Testis (tissue), 2 donors: ENCODE measurements around the gene SIRT2.

ENCODE experiments used
- POLR2A ChIP-seq: fragments of 450-650 bp; IDR thresholded peaks from one replicate; pipeline ENCODE4 v1.6.1; 2017; ENCODE audit warnings: antibody characterized with exemption, mild to moderate bottlenecking, moderate library complexity
- TF ChIP-seq, protein P1 (sequence below), 3 experiments: fragments of 450-650 bp in 2 of 3; fragments of 200-600 bp in 1 of 3; sonication (generic) in 1 of 3; IDR thresholded peaks; one replicate each; pipeline ENCODE4 v1.5.1; 2016 to 2019; ENCODE audit warnings: antibody characterized with exemption in 3 of 3, mild to moderate bottlenecking in 2 of 3, moderate library complexity in 1 of 3

DNA sequence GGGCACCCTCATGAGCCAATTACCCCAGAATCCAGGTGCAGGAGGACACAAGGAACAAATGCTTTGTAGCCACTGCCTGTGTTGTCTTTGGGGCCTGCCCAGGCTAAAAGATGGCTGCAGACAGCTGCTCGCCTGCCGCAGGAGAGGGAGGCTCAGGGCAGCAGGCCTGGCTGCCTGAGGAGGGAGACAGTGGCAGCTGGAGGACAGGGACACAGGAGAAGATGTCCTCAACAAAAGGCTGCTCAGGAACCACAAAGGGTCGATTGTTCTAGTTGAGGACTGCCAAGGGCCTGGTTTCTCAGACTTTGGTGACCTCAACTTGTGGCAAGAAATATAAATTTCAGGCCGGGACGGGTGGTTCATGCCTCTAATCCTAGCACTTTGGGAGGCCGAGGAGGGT, 7.6 kb downstream of the SIRT2 start:
- TF ChIP-seq, protein P1, sequence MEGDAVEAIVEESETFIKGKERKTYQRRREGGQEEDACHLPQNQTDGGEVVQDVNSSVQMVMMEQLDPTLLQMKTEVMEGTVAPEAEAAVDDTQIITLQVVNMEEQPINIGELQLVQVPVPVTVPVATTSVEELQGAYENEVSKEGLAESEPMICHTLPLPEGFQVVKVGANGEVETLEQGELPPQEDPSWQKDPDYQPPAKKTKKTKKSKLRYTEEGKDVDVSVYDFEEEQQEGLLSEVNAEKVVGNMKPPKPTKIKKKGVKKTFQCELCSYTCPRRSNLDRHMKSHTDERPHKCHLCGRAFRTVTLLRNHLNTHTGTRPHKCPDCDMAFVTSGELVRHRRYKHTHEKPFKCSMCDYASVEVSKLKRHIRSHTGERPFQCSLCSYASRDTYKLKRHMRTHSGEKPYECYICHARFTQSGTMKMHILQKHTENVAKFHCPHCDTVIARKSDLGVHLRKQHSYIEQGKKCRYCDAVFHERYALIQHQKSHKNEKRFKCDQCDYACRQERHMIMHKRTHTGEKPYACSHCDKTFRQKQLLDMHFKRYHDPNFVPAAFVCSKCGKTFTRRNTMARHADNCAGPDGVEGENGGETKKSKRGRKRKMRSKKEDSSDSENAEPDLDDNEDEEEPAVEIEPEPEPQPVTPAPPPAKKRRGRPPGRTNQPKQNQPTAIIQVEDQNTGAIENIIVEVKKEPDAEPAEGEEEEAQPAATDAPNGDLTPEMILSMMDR (IDR thresholded peaks at IDR 0.05): no peak
- no peak for TF ChIP-seq POLR2A
